AG08395 (cell line): ENCODE measurements around the gene MTFP1.
A peak's percentile ranks its signal among the peaks of the same experiment; 100 is the strongest.
"Not testable (repeated sequence)": the region's sequence is repeated elsewhere in the genome, so short reads cannot be mapped to it uniquely, and the experiment has no call there.

ENCODE experiments used
- DNase-seq: peaks from one replicate; pipeline ENCODE4 v3.0.0; 2012; ENCODE audit warnings: mixed read lengths, low spot score

Gene MTFP1

GRCh38 chr22:30425616-30426387, at the start of gene MTFP1:
MTFP1 (plus strand) TSS chr22:30425768; CDS start chr22:30425880, 112 bp downstream.
- DNase-seq: peak; percentile 48

DNA sequence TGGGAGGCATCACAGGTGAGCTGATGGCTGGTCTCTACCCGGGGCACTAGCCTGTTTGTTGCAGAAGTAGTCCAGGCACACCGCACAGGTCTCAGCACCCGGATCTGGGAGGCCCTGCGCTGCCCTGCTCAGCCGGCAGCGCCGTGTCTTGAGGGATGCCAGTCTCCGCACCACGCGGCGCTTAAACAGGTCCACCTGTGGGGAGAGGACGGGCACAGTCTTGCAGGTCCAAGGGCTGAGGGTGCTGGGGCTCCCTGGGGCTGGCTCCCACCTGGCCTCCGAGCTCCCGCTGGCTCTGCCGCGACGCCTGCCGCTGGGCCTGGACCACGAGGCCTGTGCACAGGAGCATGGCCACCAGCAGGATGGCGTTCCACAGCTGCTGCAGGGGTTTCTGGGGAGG, 45.6 kb upstream of the MTFP1 start:
- no peak for DNase-seq

DNA sequence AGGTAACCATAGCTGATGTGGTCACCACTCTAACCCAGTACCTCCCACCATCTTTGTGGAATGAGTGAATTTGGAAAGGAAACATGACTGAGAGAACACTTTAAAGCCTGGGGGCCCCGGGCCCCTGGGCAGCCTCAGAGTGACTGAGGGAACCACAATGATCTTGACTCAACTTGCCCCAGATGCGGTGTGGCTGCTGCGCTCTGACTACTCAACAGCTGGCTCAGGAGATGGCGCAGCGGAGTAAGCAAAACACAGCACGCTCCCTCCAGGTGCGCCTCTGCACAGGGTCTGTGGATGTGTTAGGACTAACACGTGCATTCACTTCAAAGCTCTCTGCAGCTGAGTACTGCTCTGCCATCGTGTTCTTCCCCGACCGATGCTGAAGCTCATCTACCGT, 44.3 kb upstream of the MTFP1 start:
- no peak for DNase-seq

DNA sequence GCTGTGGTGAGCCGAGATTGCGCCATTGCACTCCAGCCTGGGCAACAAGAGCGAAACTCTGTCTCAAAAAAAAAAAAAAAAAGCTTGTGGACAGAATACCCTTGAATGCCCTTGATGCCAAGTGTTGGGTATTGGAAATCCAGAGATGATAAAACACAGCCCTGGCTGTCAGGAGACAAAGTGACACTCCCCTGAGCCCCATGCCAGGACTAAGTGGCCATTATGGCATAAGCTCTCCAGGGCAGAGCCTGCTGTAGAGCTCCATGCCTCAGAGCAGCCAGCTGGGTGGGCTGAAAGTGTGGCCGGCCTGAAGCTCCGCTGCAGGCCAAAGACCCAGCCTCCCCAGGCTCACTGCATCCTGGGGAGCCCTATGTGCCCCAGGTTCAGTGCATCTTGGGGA, 43.2 kb upstream of the MTFP1 start:
- DNase-seq: no peak

GRCh38 chr22:30383061-30383460, 42.5 kb upstream of the MTFP1 start:
- DNase-seq: no peak

DNA sequence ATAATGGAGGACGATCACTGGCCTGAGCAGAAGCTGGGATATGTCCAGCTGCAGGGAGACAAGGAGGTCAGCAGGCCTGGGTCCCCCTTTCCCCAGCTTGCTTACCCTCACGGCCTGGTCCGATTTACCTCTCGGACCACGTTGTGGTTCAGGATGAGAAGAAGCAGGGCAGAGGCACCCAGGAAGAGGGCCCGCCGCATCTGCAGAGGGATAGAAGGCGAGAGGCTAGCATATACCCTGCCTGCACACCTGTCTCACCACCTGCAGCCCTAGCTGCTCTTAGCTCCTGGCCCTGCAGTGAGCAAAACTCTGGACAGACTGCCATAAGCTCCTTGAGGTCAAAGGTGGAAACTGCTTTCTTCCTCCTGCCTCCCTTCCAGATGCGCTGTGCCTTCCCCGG, 39.6 kb upstream of the MTFP1 start:
- no peak for DNase-seq

- no peak for DNase-seq
Measured at GRCh38 chr22:30386608-30386959, 39.0 kb upstream of the MTFP1 start.

GRCh38 chr22:30386960-30387827, 38.4 kb upstream of the MTFP1 start, which contains the start of gene RNF215:
RNF215 (minus strand) TSS chr22:30387411; CDS start chr22:30387313, 98 bp downstream.
- DNase-seq: peak; percentile 95

DNA sequence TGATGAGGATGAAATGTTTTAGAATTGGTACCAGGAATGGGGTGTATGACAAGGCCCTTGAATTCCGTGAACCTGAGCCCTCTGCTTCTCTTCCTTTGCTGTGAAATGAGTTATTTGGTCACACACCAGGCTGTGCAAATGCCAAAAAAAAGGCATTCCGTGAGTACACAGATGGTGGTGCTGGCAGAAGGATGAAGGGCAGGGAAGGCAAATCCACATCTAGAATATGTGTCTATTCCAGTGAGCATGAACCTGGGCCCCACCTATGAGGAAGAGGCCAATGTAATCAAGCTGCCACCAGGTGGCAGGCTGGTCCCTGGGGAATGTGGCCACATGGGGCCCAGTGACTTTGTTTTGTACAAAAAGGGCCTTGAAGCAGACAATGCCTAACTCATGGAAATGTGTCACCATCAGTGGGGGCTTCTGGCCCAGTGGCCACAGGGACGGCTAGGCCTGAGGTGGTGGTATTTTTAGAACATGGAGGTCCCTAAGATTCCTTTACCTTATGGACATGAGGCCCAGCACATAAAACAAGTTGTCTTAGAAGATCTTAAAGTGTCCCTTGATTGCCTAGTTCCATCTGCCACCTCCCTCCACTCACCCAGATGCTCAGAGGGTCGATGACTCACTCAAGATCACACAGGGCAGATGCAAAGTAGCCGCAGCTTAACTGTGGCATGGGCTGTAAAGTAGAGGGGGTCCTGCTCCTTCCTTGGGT, 34.4 kb upstream of the MTFP1 start:
- DNase-seq: peak; percentile 64

GRCh38 chr22:30392661-30393321, 32.8 kb upstream of the MTFP1 start:
- DNase-seq: no peak

DNA sequence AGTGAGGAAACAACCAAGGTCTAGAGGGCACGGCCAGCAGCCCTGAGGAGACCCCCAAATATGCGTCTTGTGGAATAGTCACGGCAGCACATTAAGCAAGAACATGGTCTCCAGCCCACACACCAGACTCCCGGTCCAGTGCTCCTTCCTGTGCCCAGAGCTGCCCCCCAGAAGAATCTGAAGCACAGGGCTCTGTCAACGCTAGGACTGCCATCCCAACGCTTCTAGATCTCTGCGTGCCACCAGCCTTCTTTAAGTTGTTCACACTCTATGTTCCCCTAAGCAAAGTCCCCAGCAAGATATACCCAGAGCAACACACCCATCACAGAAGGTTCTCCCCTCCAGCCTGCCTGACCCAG, 32.3 kb upstream of the MTFP1 start:
- no peak for DNase-seq

GRCh38 chr22:30393885-30394284, 31.7 kb upstream of the MTFP1 start:
- no peak for DNase-seq

GRCh38 chr22:30396871-30397655, 28.5 kb upstream of the MTFP1 start, which contains the start of gene SEC14L2:
SEC14L2 (plus strand) TSS chr22:30397018; CDS start chr22:30397117, 99 bp downstream.
- DNase-seq: peak; percentile 83

DNA sequence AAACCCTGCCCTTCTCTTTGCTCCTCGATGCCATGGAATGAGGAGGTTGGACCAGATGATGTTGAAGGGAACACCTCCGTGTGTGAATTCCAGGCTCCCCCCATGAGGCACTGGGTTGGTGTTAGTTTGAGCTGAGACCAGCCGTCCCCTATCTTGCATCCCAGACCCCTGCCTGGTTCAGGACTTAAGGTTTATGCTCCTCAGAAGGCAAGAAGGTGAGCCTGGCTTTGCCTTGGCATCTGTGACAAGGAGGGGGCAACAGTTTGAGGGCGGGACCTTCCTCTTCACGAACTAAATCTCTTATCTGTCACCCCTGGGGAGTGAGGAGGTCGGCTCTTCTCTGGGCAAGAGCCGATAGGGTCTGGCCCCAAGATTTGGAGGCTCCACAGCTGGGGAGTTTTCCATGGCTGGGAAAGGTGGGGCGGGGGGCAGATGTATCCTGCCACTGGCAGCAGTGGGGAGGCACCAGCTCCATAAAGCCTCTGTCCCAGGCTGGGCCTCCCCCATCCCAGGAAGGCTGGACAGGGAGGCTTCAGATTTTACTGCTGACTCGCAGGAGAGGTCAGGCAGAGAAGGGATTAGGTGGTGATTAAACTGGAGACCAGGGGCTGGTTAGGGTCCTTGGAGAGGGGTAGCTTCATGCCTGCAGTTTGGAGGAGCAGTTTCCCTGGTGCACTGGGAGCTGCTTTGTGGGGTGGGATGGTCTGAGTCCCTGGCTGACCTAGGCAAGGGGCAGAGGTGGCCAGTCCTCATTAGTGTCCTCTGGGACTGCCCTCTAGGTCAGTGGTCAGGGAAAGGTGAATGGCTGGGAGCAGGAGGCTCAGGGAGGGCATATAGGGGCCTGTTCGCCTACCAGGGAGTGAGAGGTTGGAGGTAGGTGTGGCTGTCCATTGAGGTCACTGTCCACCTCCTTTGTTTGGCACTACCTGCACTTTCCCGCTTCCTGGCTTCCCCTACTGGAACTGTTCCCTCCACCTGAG, 27.6 kb upstream of the MTFP1 start:
- no peak for DNase-seq

GRCh38 chr22:30398685-30399680, 26.6 kb upstream of the MTFP1 start:
- DNase-seq: peak; percentile 35

DNA sequence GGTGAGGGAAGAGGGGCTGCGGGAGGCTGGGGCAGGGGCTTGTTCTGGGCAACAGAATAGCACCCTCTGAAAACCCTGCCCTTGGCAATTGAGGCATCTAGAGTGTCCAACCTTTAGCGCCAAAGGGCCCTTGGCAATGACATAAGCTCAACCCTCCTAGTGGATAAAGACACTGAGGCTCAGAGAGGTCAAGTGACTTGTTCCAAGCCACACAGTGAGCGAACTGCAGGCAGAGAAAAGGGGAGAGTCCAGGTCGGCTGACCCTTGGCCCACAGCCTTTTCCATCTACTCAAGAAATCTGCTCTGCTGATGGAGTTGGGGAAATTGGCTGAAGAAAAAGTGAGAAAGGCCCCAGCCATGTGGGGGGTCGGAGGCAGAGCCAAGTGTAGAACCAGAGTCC, 25.9 kb upstream of the MTFP1 start:
- DNase-seq: no peak

DNA sequence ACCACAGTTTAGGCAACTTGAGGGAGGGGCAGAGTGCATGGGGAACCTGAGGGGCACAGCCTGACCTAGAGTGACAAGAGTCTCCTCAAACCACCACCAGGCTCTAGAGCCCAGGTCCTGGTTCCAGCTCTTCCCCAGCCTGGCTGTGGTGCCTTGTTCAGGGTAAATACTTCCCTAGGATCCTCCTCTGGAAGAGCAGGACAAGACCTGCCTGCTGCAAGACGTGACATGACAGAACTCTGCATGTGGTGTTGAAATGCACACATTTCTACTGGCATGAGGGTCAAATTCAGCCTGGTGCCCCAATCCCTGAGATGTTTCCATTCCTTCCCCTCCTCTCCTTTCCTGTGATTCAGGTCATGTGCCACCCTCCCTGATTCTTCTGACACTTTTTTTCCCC, 25.4 kb upstream of the MTFP1 start:
- no peak for DNase-seq

- DNase-seq: not testable (repeated sequence)
Measured at GRCh38 chr22:30401024-30401423, 24.5 kb upstream of the MTFP1 start.
